Dermis blood vessel endothelial cell (primary cell): ENCODE measurements around the gene NFYA. TPM values are rescaled to one million over a fixed set of nuclear protein-coding genes. Genes with fewer than 3 reads are reported as not detected.

ENCODE experiments used
- DNase-seq: peaks from one replicate; pipeline ENCODE4 v3.0.0; 2010
- total RNA-seq: library from RNA; depleted of rRNA; stranded (reverse); fragments of >200 nt; gene quantifications from 2 replicates; pipeline ENCODE4 v1.2.3, GENCODE V29; 2014

NFYA gene
- 16.2 and 22.6 TPM in 2 replicates for total RNA-seq

DNA sequence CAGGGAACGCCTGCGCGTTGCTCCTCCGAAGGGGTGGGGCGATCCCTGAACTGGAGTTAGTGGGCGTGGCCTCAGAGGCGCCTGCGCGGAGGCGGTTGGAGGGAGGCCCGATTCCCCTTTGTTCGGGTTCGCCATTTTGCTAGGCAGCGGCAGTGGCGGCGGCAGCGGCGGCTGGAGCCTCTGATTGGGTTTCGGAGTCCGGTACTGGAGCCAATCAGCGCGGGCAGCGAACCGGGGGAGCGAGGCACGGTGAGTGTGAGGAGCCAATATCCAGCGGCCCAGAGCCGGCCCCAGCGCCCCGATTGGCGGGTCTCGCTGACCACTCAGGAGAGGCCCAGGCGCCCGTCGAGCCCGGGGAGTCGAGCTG, at the start of gene NFYA:
Gene NFYA (plus strand): TSS at position 139 of the 367 bp plus-strand sequence. CDS start 6,116 bp downstream, outside the sequence.
- no peak for DNase-seq

- DNase-seq: no peak
Observed at GRCh38 chr6:41023114-41023513, 49.7 kb upstream of the NFYA start.

DNA sequence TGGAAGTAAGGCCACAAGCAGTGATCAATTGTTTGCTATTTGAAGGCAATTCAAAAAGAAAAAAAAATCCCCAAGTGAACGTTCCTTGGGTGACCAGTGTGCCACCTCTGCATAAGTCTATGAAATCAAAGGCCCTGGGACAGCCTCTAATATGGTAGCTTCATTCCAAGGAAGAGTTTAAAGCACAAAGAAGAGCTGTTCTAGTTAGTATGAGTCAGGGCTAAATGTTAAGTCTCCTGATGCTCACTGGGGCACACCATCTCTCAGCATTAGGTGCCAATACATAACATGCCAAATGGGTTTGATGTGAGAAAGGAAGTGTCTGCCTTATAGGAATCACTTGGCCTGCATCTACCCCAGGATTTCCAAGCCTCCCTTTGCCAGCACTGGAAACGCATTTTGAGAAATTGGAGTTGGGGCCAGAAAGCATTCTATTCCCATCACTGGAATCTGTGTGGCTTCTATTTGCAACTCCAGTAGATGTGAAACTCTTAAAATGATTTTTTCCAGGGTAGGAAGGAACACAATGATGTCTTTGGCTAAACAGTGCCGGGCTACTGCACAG, 46.7 kb upstream of the NFYA start:
- no peak for DNase-seq

DNA sequence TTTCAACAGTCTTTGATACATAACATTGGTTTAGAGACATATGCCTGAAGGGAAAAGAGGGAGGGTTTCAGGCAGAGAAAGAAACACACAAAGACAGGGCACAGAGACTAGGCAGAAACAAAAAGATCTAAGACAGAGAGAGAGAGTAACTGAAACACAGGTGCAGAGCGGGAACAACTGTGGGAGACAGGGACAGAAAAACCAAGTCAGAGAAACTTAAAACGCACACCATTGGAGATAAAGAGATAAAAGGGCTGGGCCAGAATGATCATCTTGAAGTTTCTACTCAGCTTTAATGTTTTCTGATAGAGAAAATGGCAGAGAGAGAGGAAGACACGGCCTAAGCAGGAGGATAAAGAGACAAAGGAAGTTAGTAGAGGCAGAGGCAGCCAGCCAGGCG, 45.5 kb upstream of the NFYA start:
- DNase-seq: no peak

GRCh38 chr6:41027799-41028560, 44.8 kb upstream of the NFYA start:
- DNase-seq: peak; percentile 79

GRCh38 chr6:41028561-41029412, 44.0 kb upstream of the NFYA start:
- DNase-seq: no peak

GRCh38 chr6:41032830-41033229, 39.9 kb upstream of the NFYA start:
- no peak for DNase-seq

DNA sequence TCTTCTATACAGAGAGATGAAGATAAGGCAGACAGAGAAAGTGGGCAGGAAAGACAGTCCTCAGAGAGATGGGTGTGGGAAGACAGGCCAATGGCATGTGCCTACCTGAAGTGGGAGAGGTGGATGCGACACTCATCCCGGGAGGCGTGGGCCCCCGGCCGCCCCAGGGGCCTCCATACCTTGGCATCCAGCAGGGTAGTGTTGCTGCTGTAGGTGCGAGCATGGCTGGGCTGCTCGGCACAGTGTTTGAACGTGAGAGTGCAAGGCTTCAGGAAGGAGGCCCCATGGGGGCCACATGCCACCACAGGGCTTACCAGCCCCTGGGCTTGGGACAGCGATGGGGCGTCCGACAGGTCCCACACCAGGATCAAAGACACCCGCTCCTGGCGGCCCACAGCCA, 39.0 kb upstream of the NFYA start:
- no peak for DNase-seq

DNA sequence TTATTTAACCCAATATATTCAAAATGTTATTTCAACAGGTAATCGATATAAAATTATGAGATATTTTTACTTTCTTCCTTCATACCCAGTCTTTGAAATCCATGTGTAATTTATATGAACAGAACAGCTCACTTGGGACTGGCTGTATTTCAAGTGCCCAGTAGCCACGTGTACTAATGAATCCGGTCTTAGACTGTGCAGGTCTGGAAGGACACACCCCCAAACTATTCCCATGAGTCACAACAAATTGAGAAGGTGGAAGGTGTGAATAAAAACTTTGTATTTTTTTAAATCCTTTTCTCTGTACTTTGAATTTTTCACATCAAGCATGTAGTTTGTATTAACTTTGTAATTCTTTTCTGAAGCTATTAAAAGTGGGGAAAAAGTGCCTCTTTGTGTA, 36.6 kb upstream of the NFYA start:
- DNase-seq: no peak

- DNase-seq: no peak
Observed at GRCh38 chr6:41036601-41037000, 36.2 kb upstream of the NFYA start.

GRCh38 chr6:41037107-41037900, 35.5 kb upstream of the NFYA start:
- DNase-seq: no peak

- no peak for DNase-seq
Observed at GRCh38 chr6:41038205-41038604, 34.6 kb upstream of the NFYA start.

- peak; percentile 58 for DNase-seq
Observed at GRCh38 chr6:41039060-41039998, 33.4 kb upstream of the NFYA start, which contains the start of gene UNC5CL. TSS of gene UNC5CL (minus strand) at chr6:41039221. CDS start at chr6:41035074, 4,147 bp downstream.

- DNase-seq: peak; percentile 10
Observed at GRCh38 chr6:41040101-41040939, 32.5 kb upstream of the NFYA start.

GRCh38 chr6:41040940-41041536, 31.7 kb upstream of the NFYA start:
- DNase-seq: no peak

- no peak for DNase-seq
Observed at GRCh38 chr6:41042226-41043055, 30.3 kb upstream of the NFYA start, which contains the start of gene TSPO2. TSS of gene TSPO2 (plus strand) at chr6:41042467. CDS start at chr6:41042986, 519 bp downstream.

DNA sequence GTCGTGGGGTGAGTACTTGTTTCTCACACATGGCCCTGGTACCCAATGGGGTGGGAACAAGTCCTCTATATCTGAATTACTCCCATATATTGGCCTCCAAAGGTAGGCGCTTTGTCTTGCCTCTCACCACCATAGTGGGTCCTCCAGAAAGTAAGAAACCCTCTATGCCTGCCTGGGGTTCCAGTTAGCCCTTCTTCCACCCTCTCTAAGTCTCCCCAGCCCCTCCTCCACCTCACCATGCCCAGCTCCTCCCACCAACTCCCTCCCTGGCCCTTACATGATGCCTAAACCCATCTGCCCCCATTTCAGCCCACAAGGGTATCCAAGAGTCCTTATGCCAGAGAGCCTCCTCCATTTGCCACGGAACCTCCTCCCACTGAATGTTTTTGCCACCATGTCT, 29.6 kb upstream of the NFYA start:
- DNase-seq: no peak

GRCh38 chr6:41045664-41046063, 27.1 kb upstream of the NFYA start:
- no peak for DNase-seq

DNA sequence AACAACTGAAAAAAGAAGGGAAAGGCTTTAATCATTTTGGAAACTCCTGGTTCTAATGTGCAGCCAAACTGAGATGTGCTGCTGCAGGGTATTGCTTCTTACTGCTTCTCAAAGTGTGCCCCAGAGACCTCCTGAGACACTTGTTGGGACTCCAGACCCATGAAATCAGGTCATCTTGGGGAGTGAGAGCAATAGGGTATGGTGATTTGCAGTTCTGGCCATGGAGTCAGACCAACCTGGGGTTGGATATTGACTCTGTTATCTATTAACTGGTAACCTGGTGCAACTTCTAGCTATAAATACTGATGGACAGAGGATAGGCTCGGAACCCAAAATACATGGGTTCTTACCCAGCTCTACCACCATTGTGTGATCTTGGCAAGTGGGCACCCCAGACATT, 26.7 kb upstream of the NFYA start:
- DNase-seq: no peak
